K562 (cell line): Measurements from ENCODE around the gene PGF. TPM values are rescaled to one million over a fixed set of nuclear protein-coding genes. Genes with fewer than 3 reads are reported as not detected.
A peak's percentile ranks its signal among the peaks of the same experiment; 100 is the strongest.

Experiments
- ATAC-seq: fragments of 200-7000 bp; cut with Tn5 transposase; 3 replicates; pipeline ENCODE4 v1.9.1; 2020; ENCODE audit warnings: moderate library complexity
- BruUV-seq: library from RNA; stranded (reverse); fragments of 400-500 nt; replicated peaks from 2 replicates; lab custom pipeline; 2021; lab: Mats Ljungman, UMichigan
- CTCF ChIA-PET: fragments of 300-600 bp; formaldehyde crosslinking; extraction: SDS; loops from one replicate; lab custom pipeline; 2021; ENCODE audit warnings: low intra/inter-chr PET ratio; lab: Yijun Ruan, JAX
- POLR2A ChIA-PET: fragments of 300-600, 350-650 bp; sonication (Branson Sonifier 250); formaldehyde crosslinking; extraction: SDS; loops from one replicate; lab custom pipeline; 2021; ENCODE audit warnings: antibody characterized with exemption, inconsistent platforms; lab: Yijun Ruan, JAX
- DNase-seq, 4 experiments: peaks; one replicate each; pipeline versions ENCODE4 v3.0.0 to v3.0.0-alpha.2; 2011 to 2018; ENCODE audit warnings: low spot score in 3 of 4, mixed read lengths in 3 of 4; ENCODE audit errors: extremely low read depth in 1 of 4
- FAIRE-seq: peaks from 2 replicates; lab custom pipeline; 2011; peaks lifted over from hg19 to GRCh38; lab: Jason Lieb, UNC
- H2AFZ ChIP-seq: 2 replicates; pipeline ENCODE4 v1.6.0; 2011; ENCODE audit warnings: low read depth, low read length, control low read depth, inconsistent platforms
- H3K27ac ChIP-seq: fragments of 200-600 bp; 3 replicates; pipeline ENCODE4 v1.8.0; 2011; ENCODE audit warnings: low read depth, mild to moderate bottlenecking, control low read depth, inconsistent platforms, low read length, moderate library complexity, mixed read lengths; ENCODE audit errors: extremely low read depth
- H3K27me3 ChIP-seq, 2 experiments: fragments of 300-600 bp in 1 of 2; 2 replicates in 1 of 2; 3 replicates in 1 of 2; pipeline versions ENCODE4 v1.6.0 to v1.8.0; 2011; ENCODE audit warnings: inconsistent platforms in 2 of 2, low read length in 2 of 2, mild to moderate bottlenecking in 1 of 2, mixed read lengths in 1 of 2, moderate library complexity in 1 of 2; ENCODE audit not compliant: control insufficient read depth in 2 of 2, insufficient read depth in 2 of 2
- H3K36me3 ChIP-seq: fragments of 300-600 bp; 3 replicates; pipeline ENCODE4 v1.8.0; 2011; ENCODE audit warnings: mild to moderate bottlenecking, low read length, inconsistent platforms; ENCODE audit not compliant: control insufficient read depth, insufficient read depth
- H3K4me1 ChIP-seq, 2 experiments: fragments of 200-600 bp in 1 of 2; replicated peaks in 1 of 2; 2 replicates in 1 of 2; 3 replicates in 1 of 2; pipeline versions ENCODE4 v1.5.1 to v1.8.0; 2011; ENCODE audit warnings: inconsistent platforms in 2 of 2, low read length in 2 of 2, mild to moderate bottlenecking in 1 of 2, mixed read lengths in 1 of 2, moderate library complexity in 1 of 2; ENCODE audit not compliant: control insufficient read depth in 2 of 2, insufficient read depth in 2 of 2
- H3K4me2 ChIP-seq: 2 replicates; pipeline ENCODE4 v1.6.1; 2011; ENCODE audit warnings: low read length, control low read depth, inconsistent platforms, mixed read lengths; ENCODE audit not compliant: insufficient read depth
- H3K4me3 ChIP-seq: fragments of 200-600 bp; sonication (generic), shearing (Covaris generic); 2 replicates; pipeline ENCODE4 v1.5.1; 2016; ENCODE audit warnings: control low read depth, inconsistent platforms
- H3K79me2 ChIP-seq: fragments of 200-600 bp; 3 replicates; pipeline ENCODE4 v1.8.0; 2011; ENCODE audit warnings: low read length, inconsistent platforms; ENCODE audit not compliant: control insufficient read depth, insufficient read depth
- H3K9ac ChIP-seq, 2 experiments: 2 replicates each; pipeline versions ENCODE4 v1.6.0 to v1.6.1; 2011; ENCODE audit warnings: low read depth in 2 of 2, low read length in 2 of 2, control low read depth in 1 of 2, inconsistent platforms in 1 of 2, mild to moderate bottlenecking in 1 of 2, mixed read lengths in 1 of 2; ENCODE audit not compliant: insufficient read depth in 1 of 2
- H3K9me1 ChIP-seq: one replicate; pipeline ENCODE4 v1.6.0; 2011; ENCODE audit warnings: inconsistent platforms, mild to moderate bottlenecking, low read length, moderate library complexity; ENCODE audit not compliant: control insufficient read depth, insufficient read depth
- H3K9me3 ChIP-seq: replicated peaks from 2 replicates; pipeline ENCODE4 v1.5.1; 2011; ENCODE audit warnings: low read depth, low read length, inconsistent platforms; ENCODE audit not compliant: control insufficient read depth, insufficient read depth
- H4K20me1 ChIP-seq: replicated peaks from 2 replicates; pipeline ENCODE4 v1.6.1; 2011; ENCODE audit warnings: low read length, inconsistent platforms, mixed read lengths; ENCODE audit not compliant: control insufficient read depth, insufficient read depth
- BRD9 ChIP-seq: fragments of 450-650 bp; IDR thresholded peaks from 2 replicates; pipeline ENCODE4 v1.6.1; 2018; ENCODE audit warnings: low read depth; ENCODE audit not compliant: partially characterized antibody
- ESRRA ChIP-seq: fragments of 450-650 bp; IDR thresholded peaks from 2 replicates; pipeline ENCODE4 v1.6.1; 2014; ENCODE audit warnings: low read depth, mild to moderate bottlenecking, moderate library complexity, borderline replicate concordance
- FIP1L1 ChIP-seq: fragments of 200-400 bp; formaldehyde crosslinking; IDR thresholded peaks from 2 replicates; pipeline ENCODE4 v1.6.1; 2018; ENCODE audit warnings: mild to moderate bottlenecking, low read depth, low read length; ENCODE audit not compliant: poor library complexity, severe bottlenecking
- HDAC3 ChIP-seq: fragments of 450-650 bp; IDR thresholded peaks from 2 replicates; pipeline ENCODE4 v1.6.1; 2018; ENCODE audit warnings: borderline replicate concordance, mild to moderate bottlenecking, moderate library complexity; ENCODE audit not compliant: partially characterized antibody
- NEUROD1 ChIP-seq: fragments of 150-350 bp; IDR thresholded peaks from 2 replicates; pipeline ENCODE4 v1.6.1; 2014; ENCODE audit warnings: borderline replicate concordance, low read length, low read depth; ENCODE audit not compliant: partially characterized antibody
- NFRKB ChIP-seq: fragments of 450-650 bp; IDR thresholded peaks from 2 replicates; pipeline ENCODE4 v1.6.1; 2016; ENCODE audit warnings: low read depth
- NR2F6 ChIP-seq: fragments of 450-650 bp; formaldehyde crosslinking; IDR thresholded peaks from 2 replicates; pipeline ENCODE4 v1.4.0; 2020; ENCODE audit warnings: mild to moderate bottlenecking
- NR3C1 ChIP-seq: sonication (generic); formaldehyde crosslinking; IDR thresholded peaks from 2 replicates; pipeline ENCODE4 v1.8.1; 2022; ENCODE audit warnings: missing genetic modification reagents
- PCBP2 ChIP-seq: fragments of 200-400 bp; formaldehyde crosslinking; IDR thresholded peaks from 2 replicates; pipeline ENCODE4 v1.6.1; 2018; ENCODE audit warnings: low read length, low read depth, mild to moderate bottlenecking, moderate library complexity; ENCODE audit not compliant: poor library complexity, severe bottlenecking
- RBM17 ChIP-seq: fragments of 200-400 bp; formaldehyde crosslinking; IDR thresholded peaks from 2 replicates; pipeline ENCODE4 v1.6.1; 2017; ENCODE audit warnings: low read depth, mild to moderate bottlenecking, low read length, borderline replicate concordance
- RFX7 ChIP-seq: fragments of 250-450 bp; sonication (Bioruptor Pico); IDR thresholded peaks from 2 replicates; pipeline ENCODE4 v1.5.1; 2021; ENCODE audit warnings: mild to moderate bottlenecking
- RUNX1 ChIP-seq: sonication (generic); IDR thresholded peaks from 2 replicates; pipeline ENCODE4 v1.6.1; 2016; ENCODE audit warnings: antibody characterized with exemption, low read depth
- STAT5B ChIP-seq: fragments of 250-450 bp; sonication (Bioruptor Pico); IDR thresholded peaks from 2 replicates; pipeline ENCODE4 v1.8.0; 2021; ENCODE audit warnings: mild to moderate bottlenecking, inconsistent platforms
- TARDBP ChIP-seq: fragments of 450-650 bp; IDR thresholded peaks from 2 replicates; pipeline ENCODE4 v1.6.1; 2016
- THRAP3 ChIP-seq: fragments of 450-650 bp; IDR thresholded peaks from 2 replicates; pipeline ENCODE4 v1.6.1; 2016; ENCODE audit warnings: mild to moderate bottlenecking, inconsistent platforms, borderline replicate concordance
- XRCC4 ChIP-seq: IDR thresholded peaks from one replicate; pipeline ENCODE4 v1.6.1; 2011; ENCODE audit not compliant: insufficient read depth, insufficient read length; ENCODE audit errors: extremely low read depth
- ZNF12 ChIP-seq: sonication (generic); formaldehyde crosslinking; IDR thresholded peaks from 2 replicates; pipeline ENCODE4 v1.4.0; 2020; ENCODE audit warnings: mild to moderate bottlenecking, missing genetic modification reagents
- ZNF253 ChIP-seq: fragments of 250-450 bp; sonication (Bioruptor Pico); conservative IDR thresholded peaks from 2 replicates; pipeline ENCODE4 v1.6.1; 2021; ENCODE audit warnings: mild to moderate bottlenecking
- ZNF780A ChIP-seq: fragments of 250-450 bp; sonication (Bioruptor Pico); IDR thresholded peaks from 2 replicates; pipeline ENCODE4 v1.5.0; 2021; ENCODE audit warnings: mild to moderate bottlenecking
- WGBS: fragments of 100-300 bp; shearing (Covaris generic); methylation state at CpG from one replicate; pipeline ENCODE4 v1.1.6; 2016; ENCODE audit warnings: low coverage, mixed read lengths; ENCODE audit not compliant: insufficient coverage; ENCODE audit errors: missing lambda C conversion rate; 5-methylcytosine and 5-hydroxymethylcytosine counted together
- in situ Hi-C: fragments of 300-500 bp; cut with MboI; formaldehyde crosslinking; loops from 4 replicates; pipeline ENCODE4 v1.15.0; 2018; ENCODE audit warnings: inconsistent platforms, mixed read lengths
- intact Hi-C: fragments of 100-400 bp; cut with micrococcal nuclease; formaldehyde crosslinking; loops from 2 replicates; pipeline ENCODE4 v1.14.2; 2022
- polyA plus RNA-seq, 8 experiments: library from polyadenylated mRNA; depleted of rRNA in 4 of 8; stranded (reverse) in 5 of 8; unstranded in 3 of 8; fragments of >200 nt; fragmentation: Nextera tagmentation in 2 of 8; fragmentation: Illumina TruSeq in 1 of 8; extraction: Ambion mirVana in 2 of 8; extraction: Trizol in 1 of 8; gene quantifications; 2 replicates each; pipeline versions ENCODE4 v1.2.1 to v1.2.3, GENCODE V29; 2011 to 2014; ENCODE audit warnings: inconsistent platforms in 1 of 8, missing spikeins in 1 of 8
- total RNA-seq, 7 experiments: library from RNA; depleted of rRNA in 6 of 7; stranded (reverse); fragments of >200 nt in 6 of 7; fragmentation: Illumina TruSeq in 2 of 7; extraction: Trizol in 2 of 7; gene quantifications; 2 replicates each; pipeline versions ENCODE4 v1.2.1 to v1.2.3, GENCODE V29; 2011 to 2021; ENCODE audit warnings: low replicate concordance in 1 of 7
- TF ChIP-seq, protein P1 (sequence below): sonication (generic); formaldehyde crosslinking; IDR thresholded peaks from 2 replicates; pipeline ENCODE4 v1.8.0; 2022; ENCODE audit warnings: missing genetic modification reagents, mild to moderate bottlenecking, borderline replicate concordance

PGF gene
- total and polyA plus RNA-seq, 9 of the 15 experiments (the other 6 are each of a cell fraction or from before 2014, with no cell fraction given): 0.04 to 0.44 (median 0.18) TPM

- in situ Hi-C loops (no loop called here), intact Hi-C loops (loop anchor here (5.0 kb wide), 1 partner anchor 55 kb away; no protein-coding TSS in a partner anchor)
- H3K4me1 ChIP-seq: peaks cover 5 to 8% of the 10 kb centered on the region in 2 experiments; a peak in 2 of 5 replicates
- no peaks in the 10 kb centered on the region for H3K27me3 ChIP-seq
- FAIRE-seq (peak; percentile 89), ATAC-seq (peak; percentile 98), DNase-seq (peak; percentile 92 to 96 (median 94))
- WGBS: under 1% methylated on average over 39 of the region's 66 CpGs
- H2AFZ ChIP-seq: peak within 1 kb of the TSS; percentile 94
- peak within 1 kb of the TSS; percentile 95 for H3K4me2 ChIP-seq
- peak within 1 kb of the TSS; percentile 85 for H3K4me3 ChIP-seq
- H3K9ac ChIP-seq: peak within 1 kb of the TSS; percentile 75 to 96
- CTCF ChIA-PET: no interaction called here
- no peaks in the 10 kb centered on the region for H4K20me1 ChIP-seq
- H3K36me3 ChIP-seq: peaks cover 34% of the 10 kb centered on the region
- H3K79me2 ChIP-seq: peaks cover 21% of the 10 kb centered on the region
- no peaks in the 10 kb centered on the region; the same call in 1 of the 2 replicates for H3K9me3 ChIP-seq
- peak within 1 kb of the TSS; percentile 80 for H3K27ac ChIP-seq
- BruUV-seq: TSS peak; percentile 96
- no peaks in the 10 kb centered on the region for H3K9me1 ChIP-seq
- POLR2A ChIA-PET: interaction anchor here (0.9 to 1.7 kb wide), 3 partner anchors 12 to 67 kb away, joined by 3 to 6 read pairs (median 4); partner anchors contain the start of gene ZC2HC1C
- no peak for TF ChIP-seq RFX7 (CRISPR knock-in tag)
- peak; percentile 46; the same call in 1 of the 2 replicates for TF ChIP-seq ESRRA
- TF ChIP-seq, protein P1, sequence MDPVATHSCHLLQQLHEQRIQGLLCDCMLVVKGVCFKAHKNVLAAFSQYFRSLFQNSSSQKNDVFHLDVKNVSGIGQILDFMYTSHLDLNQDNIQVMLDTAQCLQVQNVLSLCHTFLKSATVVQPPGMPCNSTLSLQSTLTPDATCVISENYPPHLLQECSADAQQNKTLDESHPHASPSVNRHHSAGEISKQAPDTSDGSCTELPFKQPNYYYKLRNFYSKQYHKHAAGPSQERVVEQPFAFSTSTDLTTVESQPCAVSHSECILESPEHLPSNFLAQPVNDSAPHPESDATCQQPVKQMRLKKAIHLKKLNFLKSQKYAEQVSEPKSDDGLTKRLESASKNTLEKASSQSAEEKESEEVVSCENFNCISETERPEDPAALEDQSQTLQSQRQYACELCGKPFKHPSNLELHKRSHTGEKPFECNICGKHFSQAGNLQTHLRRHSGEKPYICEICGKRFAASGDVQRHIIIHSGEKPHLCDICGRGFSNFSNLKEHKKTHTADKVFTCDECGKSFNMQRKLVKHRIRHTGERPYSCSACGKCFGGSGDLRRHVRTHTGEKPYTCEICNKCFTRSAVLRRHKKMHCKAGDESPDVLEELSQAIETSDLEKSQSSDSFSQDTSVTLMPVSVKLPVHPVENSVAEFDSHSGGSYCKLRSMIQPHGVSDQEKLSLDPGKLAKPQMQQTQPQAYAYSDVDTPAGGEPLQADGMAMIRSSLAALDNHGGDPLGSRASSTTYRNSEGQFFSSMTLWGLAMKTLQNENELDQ (CRISPR knock-in tag): no peak
- TF ChIP-seq BRD9: no peak
- TF ChIP-seq RUNX1: no peak
- no peak for TF ChIP-seq FIP1L1
- TF ChIP-seq NR2F6 (CRISPR knock-in tag): no peak
- no peak for TF ChIP-seq ZNF780A
- no peak for TF ChIP-seq ZNF253 (CRISPR knock-in tag)
- no peak for TF ChIP-seq RBM17
- TF ChIP-seq PCBP2: no peak
- TF ChIP-seq ZNF12 (CRISPR knock-in tag): no peak
- TF ChIP-seq NR3C1 (CRISPR knock-in tag): no peak
- TF ChIP-seq XRCC4: no peak
- no peak for TF ChIP-seq THRAP3
- TF ChIP-seq NEUROD1: peak; percentile 13
- no peak for TF ChIP-seq HDAC3
- TF ChIP-seq STAT5B: no peak
- TF ChIP-seq TARDBP: no peak
- TF ChIP-seq NFRKB: no peak
Measured at GRCh38 chr14:75002392-75003249, 47.2 kb upstream of the PGF start, which contains the start of gene EIF2B2. Gene EIF2B2 (plus strand): TSS chr14:75002921. CDS start chr14:75002991, 70 bp downstream.
